Natural killer cell (primary cell): ENCODE results near the gene TMC1. TPM values are rescaled to one million over a fixed set of nuclear protein-coding genes. Genes with fewer than 3 reads are reported as not detected.

Experiments used
- ATAC-seq, 3 donors: fragments of 150-1000 bp in 2 of 3; fragments of 200-7000 bp in 1 of 3; cut with Tn5 transposase; 1 replicate in 1 of 3; 2 replicates in 2 of 3; pipeline ENCODE4 v1.10.0; 2021; ENCODE audit warnings: mild to moderate bottlenecking in 2 of 3, moderate library complexity in 2 of 3
- DNase-seq, 2 donors: peaks; one replicate each; pipeline versions ENCODE4 v3.0.0 to v3.0.0-alpha.2; 2013 to 2021; ENCODE audit warnings: mixed read lengths in 1 of 2
- H3K27ac ChIP-seq: one replicate; pipeline ENCODE4 v1.5.1; 2013; ENCODE audit warnings: mild to moderate bottlenecking, low read length
- H3K27me3 ChIP-seq: one replicate; pipeline ENCODE4 v1.6.1; 2013; ENCODE audit warnings: low read length; ENCODE audit not compliant: control insufficient read depth, insufficient read depth
- H3K36me3 ChIP-seq: one replicate; pipeline ENCODE4 v1.6.1; 2013; ENCODE audit warnings: low read length; ENCODE audit not compliant: control insufficient read depth, insufficient read depth
- H3K4me1 ChIP-seq: one replicate; pipeline ENCODE4 v1.6.1; 2013; ENCODE audit warnings: low read length; ENCODE audit not compliant: control insufficient read depth, insufficient read depth
- H3K4me3 ChIP-seq: one replicate; pipeline ENCODE4 v1.5.1; 2013; ENCODE audit warnings: low read length
- H3K9me3 ChIP-seq: one replicate; pipeline ENCODE4 v1.6.1; 2013; ENCODE audit warnings: low read length; ENCODE audit not compliant: control insufficient read depth, insufficient read depth
- H3K27ac Mint-ChIP-seq, 2 donors: one replicate each; pipeline ENCODE4 v1.8.0; 2022; ENCODE audit warnings: mild to moderate bottlenecking in 2 of 2, mixed read lengths in 2 of 2, moderate library complexity in 1 of 2
- H3K27me3 Mint-ChIP-seq, 2 donors: one replicate each; pipeline ENCODE4 v1.8.0; 2022; ENCODE audit warnings: low read depth in 2 of 2, mixed read lengths in 2 of 2
- H3K36me3 Mint-ChIP-seq: one replicate; pipeline ENCODE4 v1.8.0; 2022; ENCODE audit warnings: mixed read lengths
- H3K4me1 Mint-ChIP-seq, 2 donors: one replicate each; pipeline ENCODE4 v1.8.0; 2022; ENCODE audit warnings: mixed read lengths in 2 of 2
- H3K4me3 Mint-ChIP-seq: one replicate; pipeline ENCODE4 v1.8.0; 2022; ENCODE audit warnings: mild to moderate bottlenecking, moderate library complexity, mixed read lengths
- H3K9me3 Mint-ChIP-seq, 2 donors: one replicate each; pipeline ENCODE4 v1.8.0; 2022; ENCODE audit warnings: mixed read lengths in 2 of 2
- CTCF ChIP-seq: fragments of 200-600 bp; IDR thresholded peaks from one replicate; pipeline ENCODE4 v1.8.0; 2022; ENCODE audit warnings: antibody characterized with exemption
- WGBS: methylation state at CpG from one replicate; pipeline ENCODE4 v1.1.7; 2013; ENCODE audit warnings: missing lambda C conversion rate; ENCODE audit not compliant: insufficient coverage; 5-methylcytosine and 5-hydroxymethylcytosine counted together
- intact Hi-C: fragments of 100-400 bp; cut with micrococcal nuclease; formaldehyde crosslinking; loops from one replicate; pipeline ENCODE4 v1.14.2; 2022
- total RNA-seq, 4 donors: library from RNA; stranded (reverse); fragments of 120-200 nt in 1 of 4; gene quantifications; one replicate each; pipeline versions ENCODE4 v1.2.3 to v1.2.4, GENCODE V29; 2013 to 2022

Gene TMC1
- total RNA-seq, 3 donors from 2014 or later (not counting 1 experiment from before 2014, with no cell fraction given), result not detected

DNA sequence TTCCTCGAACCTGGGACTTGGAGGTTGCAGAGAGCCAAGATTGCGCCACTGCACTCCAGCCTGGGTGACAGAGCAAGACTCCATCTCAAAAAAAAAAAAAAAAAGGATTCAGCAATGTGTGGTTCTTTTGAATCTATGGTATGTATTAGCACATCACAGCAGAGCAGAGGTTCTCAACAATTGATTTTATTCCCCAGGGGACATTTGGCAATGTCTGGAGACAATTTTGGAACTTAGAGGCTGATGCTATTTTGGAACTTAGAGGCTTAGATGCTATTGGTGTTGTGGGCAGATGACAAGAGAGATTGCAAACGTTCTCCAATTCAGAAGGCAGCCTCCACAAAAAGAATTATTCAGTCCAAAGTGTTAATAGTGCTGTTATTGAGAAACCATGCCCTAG lies 115.2 kb downstream of the TMC1 start:
- Histone ChIP-seq H3K27me3 (no peaks in the 10 kb centered on the region), H3K27ac (no peak overlapping the region), H3K9me3 (no peaks in the 10 kb centered on the region), H3K36me3 (no peaks in the 10 kb centered on the region), H3K4me3 (no peak overlapping the region), H3K4me1 (no peaks in the 10 kb centered on the region)
- no peak for DNase-seq
- intact Hi-C loops, result no loop called here
- H3K27ac Mint-ChIP-seq, result no peak overlapping the region
- WGBS, result 58% methylated on average over 3 of the region's 3 CpGs
- ATAC-seq, result no peak
- H3K4me3 Mint-ChIP-seq, result no peak overlapping the region
- no peaks in the 10 kb centered on the region for H3K4me1 Mint-ChIP-seq
- TF ChIP-seq CTCF, result no peak
- no peaks in the 10 kb centered on the region for H3K36me3 Mint-ChIP-seq
- H3K9me3 Mint-ChIP-seq, result no peaks in the 10 kb centered on the region
- peaks cover 6 to 14% of the 10 kb centered on the region in 2 donors for H3K27me3 Mint-ChIP-seq

DNA sequence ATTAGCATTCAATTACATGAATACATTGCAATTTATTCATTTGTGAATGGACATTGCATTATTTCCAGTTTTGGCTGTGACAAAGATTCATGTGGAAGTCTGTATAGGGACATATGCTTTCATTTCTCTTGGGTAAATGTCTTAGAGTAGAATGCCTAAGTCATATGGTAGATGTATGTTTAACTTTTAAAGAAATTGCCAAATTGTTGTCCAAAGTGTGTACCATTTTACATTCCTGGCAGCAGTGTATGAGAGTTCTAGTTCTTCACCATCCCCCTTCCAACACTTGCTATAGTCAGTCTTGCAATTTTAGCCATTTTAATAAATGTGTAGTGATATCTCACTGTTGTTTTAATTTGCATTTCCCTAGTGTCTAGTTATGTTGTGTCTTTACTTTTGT lies 122.2 kb downstream of the TMC1 start:
- no peaks in the 10 kb centered on the region for H3K4me1 ChIP-seq
- Mint-ChIP-seq H3K4me1 (no peaks in the 10 kb centered on the region), H3K36me3 (no peaks in the 10 kb centered on the region), H3K9me3 (no peaks in the 10 kb centered on the region), H3K27me3 (peaks cover 0 to 2% of the 10 kb centered on the region in 2 donors), H3K4me3 (no peak overlapping the region), H3K27ac (no peak overlapping the region)
- H3K9me3 ChIP-seq, result no peaks in the 10 kb centered on the region
- H3K4me3 ChIP-seq, result no peak overlapping the region
- no peak overlapping the region for H3K27ac ChIP-seq
- ATAC-seq, result no peak
- no peak for DNase-seq
- TF ChIP-seq CTCF, result no peak
- peaks cover 3% of the 10 kb centered on the region for H3K27me3 ChIP-seq
- intact Hi-C loops, result no loop called here
- no peaks in the 10 kb centered on the region for H3K36me3 ChIP-seq

- Mint-ChIP-seq H3K27me3 (peaks cover 0 to 2% of the 10 kb centered on the region in 2 donors), H3K4me1 (no peaks in the 10 kb centered on the region), H3K36me3 (no peaks in the 10 kb centered on the region), H3K9me3 (no peaks in the 10 kb centered on the region), H3K27ac (no peak overlapping the region), H3K4me3 (no peak overlapping the region)
- Histone ChIP-seq H3K27me3 (peaks cover 3% of the 10 kb centered on the region), H3K27ac (no peak overlapping the region), H3K36me3 (no peaks in the 10 kb centered on the region), H3K4me3 (no peak overlapping the region), H3K9me3 (no peaks in the 10 kb centered on the region), H3K4me1 (no peaks in the 10 kb centered on the region)
- 100% methylated on average over 1 of the region's 1 CpG for WGBS
- intact Hi-C loops, result no loop called here
- no peak for ATAC-seq
- no peak for DNase-seq
- no peak for TF ChIP-seq CTCF
These were observed 124.7 kb downstream of the TMC1 start for GRCh38 chr9:72646061-72646460.

GRCh38 chr9:72648324-72649126 lies 127.1 kb downstream of the TMC1 start:
- 61% methylated on average over 5 of the region's 5 CpGs for WGBS
- H3K27me3 ChIP-seq, result no peaks in the 10 kb centered on the region
- H3K9me3 ChIP-seq, result no peaks in the 10 kb centered on the region
- Mint-ChIP-seq H3K36me3 (no peaks in the 10 kb centered on the region), H3K4me3 (no peak overlapping the region), H3K27ac (no peak overlapping the region), H3K4me1 (no peaks in the 10 kb centered on the region), H3K9me3 (no peaks in the 10 kb centered on the region), H3K27me3 (no peaks in the 10 kb centered on the region)
- DNase-seq, result no peak
- H3K36me3 ChIP-seq, result no peaks in the 10 kb centered on the region
- H3K27ac ChIP-seq, result no peak overlapping the region
- intact Hi-C loops, result no loop called here
- no peak for TF ChIP-seq CTCF
- no peak overlapping the region for H3K4me3 ChIP-seq
- no peaks in the 10 kb centered on the region for H3K4me1 ChIP-seq
- no peak for ATAC-seq
